IPS DF 6.9 (cell line): Measurements from ENCODE around the gene PCDHA1.
A peak's percentile ranks its signal among the peaks of the same experiment; 100 is the strongest.
"Not testable (repeated sequence)": the region's sequence is repeated elsewhere in the genome, so short reads cannot be mapped to it uniquely, and the experiment has no call there.

Experiments
- DNase-seq: peaks from one replicate; pipeline ENCODE4 v3.0.0-alpha.2; 2013; ENCODE audit warnings: low read depth, low spot score
- H3K27ac ChIP-seq: one replicate; pipeline ENCODE4 v1.5.1; 2013; ENCODE audit warnings: low read length, control low read depth
- H3K27me3 ChIP-seq: 2 replicates; pipeline ENCODE4 v1.6.1; 2013; ENCODE audit warnings: mild to moderate bottlenecking, low read length; ENCODE audit not compliant: control insufficient read depth, insufficient read depth
- H3K36me3 ChIP-seq: 2 replicates; pipeline ENCODE4 v1.6.1; 2013; ENCODE audit warnings: low read length; ENCODE audit not compliant: control insufficient read depth, insufficient read depth
- H3K4me1 ChIP-seq: 2 replicates; pipeline ENCODE4 v1.6.1; 2013; ENCODE audit warnings: low read length; ENCODE audit not compliant: control insufficient read depth, insufficient read depth
- H3K4me3 ChIP-seq: 2 replicates; pipeline ENCODE4 v1.5.1; 2013; ENCODE audit warnings: mild to moderate bottlenecking, low read length
- H3K9me3 ChIP-seq: 2 replicates; pipeline ENCODE4 v1.6.1; 2013; ENCODE audit warnings: low read length, inconsistent platforms; ENCODE audit not compliant: control insufficient read depth, insufficient read depth
- WGBS: extraction: QIAGEN DNeasy Blood & Tissue Kit; methylation state at CpG from one replicate; pipeline ENCODE4 v1.1.7; 2013; ENCODE audit warnings: mixed read lengths, missing lambda C conversion rate; ENCODE audit not compliant: insufficient read length, insufficient coverage; 5-methylcytosine and 5-hydroxymethylcytosine counted together

Gene PCDHA1

GRCh38 chr5:140794595-140795258, 8.8 kb downstream of the PCDHA1 start, which contains the start of gene PCDHA2:
TSS of gene PCDHA2 (plus strand) at chr5:140794852.
- Histone ChIP-seq H3K27me3 (no peaks in the 10 kb centered on the region), H3K4me3 (peak within 1 kb of the TSS; percentile 87), H3K36me3 (no peaks in the 10 kb centered on the region), H3K9me3 (no peaks in the 10 kb centered on the region), H3K4me1 (no peaks in the 10 kb centered on the region), H3K27ac (no peak within 1 kb of the TSS)
- WGBS: no CpG with 5 or more reads among the region's 27 CpGs
- no peak for DNase-seq

- DNase-seq: no peak
- WGBS: no CpG with 5 or more reads among the region's 15 CpGs
- no peak overlapping the region for H3K27ac ChIP-seq
- H3K4me3 ChIP-seq: peak overlapping the region; percentile 87; the same call in 1 of the 2 replicates
- no peaks in the 10 kb centered on the region for H3K9me3 ChIP-seq
- no peaks in the 10 kb centered on the region for H3K4me1 ChIP-seq
- H3K27me3 ChIP-seq: no peaks in the 10 kb centered on the region
- H3K36me3 ChIP-seq: no peaks in the 10 kb centered on the region
Measured at GRCh38 chr5:140795259-140795641, 9.3 kb downstream of the PCDHA1 start.

- not testable (repeated sequence) for DNase-seq, H3K27ac ChIP-seq, H3K9me3 ChIP-seq, H3K4me1 ChIP-seq, H3K4me3 ChIP-seq, H3K36me3 ChIP-seq, H3K27me3 ChIP-seq
- WGBS: no CpG with 5 or more reads among the region's 72 CpGs
Measured at GRCh38 chr5:140796072-140796717, 10.3 kb downstream of the PCDHA1 start.

- Histone ChIP-seq H3K4me1 (no peaks in the 10 kb centered on the region), H3K36me3 (no peaks in the 10 kb centered on the region), H3K4me3 (no peak overlapping the region), H3K9me3 (no peaks in the 10 kb centered on the region), H3K27me3 (no peaks in the 10 kb centered on the region), H3K27ac (no peak overlapping the region)
- no peak for DNase-seq
- no CpG with 5 or more reads among the region's 39 CpGs for WGBS
Measured at GRCh38 chr5:140796718-140797095, 10.8 kb downstream of the PCDHA1 start.

- peaks cover 4% of the 10 kb centered on the region; the same call in 1 of the 2 replicates for H3K36me3 ChIP-seq
- no peak within 1 kb of the TSS for H3K27ac ChIP-seq
- peak within 1 kb of the TSS; percentile 52; the same call in 1 of the 2 replicates for H3K4me3 ChIP-seq
- H3K9me3 ChIP-seq: no peaks in the 10 kb centered on the region
- H3K27me3 ChIP-seq: no peaks in the 10 kb centered on the region
- WGBS: no CpG with 5 or more reads among the region's 29 CpGs
- no peaks in the 10 kb centered on the region for H3K4me1 ChIP-seq
- DNase-seq: no peak
Measured at GRCh38 chr5:140800816-140801493, 15.0 kb downstream of the PCDHA1 start, which contains the start of gene PCDHA3. TSS of gene PCDHA3 (plus strand) at chr5:140801057.

- Histone ChIP-seq H3K27me3 (no peaks in the 10 kb centered on the region), H3K9me3 (no peaks in the 10 kb centered on the region), H3K4me3 (peak overlapping the region; percentile 52; the same call in 1 of the 2 replicates), H3K27ac (no peak overlapping the region), H3K4me1 (no peaks in the 10 kb centered on the region), H3K36me3 (peaks cover 4% of the 10 kb centered on the region; the same call in 1 of the 2 replicates)
- no CpG with 5 or more reads among the region's 16 CpGs for WGBS
- no peak for DNase-seq
Measured at GRCh38 chr5:140801494-140801841, 15.5 kb downstream of the PCDHA1 start.

GRCh38 chr5:140802381-140802780, 16.4 kb downstream of the PCDHA1 start:
- H3K4me1 ChIP-seq, H3K27ac ChIP-seq, H3K9me3 ChIP-seq, DNase-seq, H3K36me3 ChIP-seq, H3K27me3 ChIP-seq, H3K4me3 ChIP-seq: not testable (repeated sequence)
- no CpG with 5 or more reads among the region's 45 CpGs for WGBS

GRCh38 chr5:140802781-140803271, 16.9 kb downstream of the PCDHA1 start:
- Histone ChIP-seq H3K4me1 (no peaks in the 10 kb centered on the region), H3K4me3 (no peak overlapping the region), H3K27me3 (no peaks in the 10 kb centered on the region), H3K27ac (no peak overlapping the region), H3K36me3 (peaks cover 4% of the 10 kb centered on the region; the same call in 1 of the 2 replicates), H3K9me3 (no peaks in the 10 kb centered on the region)
- WGBS: no CpG with 5 or more reads among the region's 53 CpGs
- DNase-seq: no peak

GRCh38 chr5:140806834-140807775, 21.2 kb downstream of the PCDHA1 start, which contains the start of gene PCDHA4:
TSS of gene PCDHA4 (plus strand) at chr5:140807068.
- no peaks in the 10 kb centered on the region for H3K4me1 ChIP-seq
- H3K27ac ChIP-seq: no peak within 1 kb of the TSS
- no peak for DNase-seq
- peak within 1 kb of the TSS; percentile 74; the same call in 1 of the 2 replicates for H3K4me3 ChIP-seq
- H3K9me3 ChIP-seq: no peaks in the 10 kb centered on the region
- peaks cover 4% of the 10 kb centered on the region; the same call in 1 of the 2 replicates for H3K36me3 ChIP-seq
- no CpG with 5 or more reads among the region's 47 CpGs for WGBS
- H3K27me3 ChIP-seq: no peaks in the 10 kb centered on the region
